NCI-H526 treated with DMSO at 0.1 percent for 48 hours (cell line): ENCODE results near the gene SRPK2.
"Not testable (repeated sequence)": the region's sequence is repeated elsewhere in the genome, so short reads cannot be mapped to it uniquely, and the experiment has no call there.

Experiments used
- DNase-seq: peaks from one replicate; lab custom pipeline; 2025; lab: John Stamatoyannopoulos, UW

The SRPK2 gene

DNA sequence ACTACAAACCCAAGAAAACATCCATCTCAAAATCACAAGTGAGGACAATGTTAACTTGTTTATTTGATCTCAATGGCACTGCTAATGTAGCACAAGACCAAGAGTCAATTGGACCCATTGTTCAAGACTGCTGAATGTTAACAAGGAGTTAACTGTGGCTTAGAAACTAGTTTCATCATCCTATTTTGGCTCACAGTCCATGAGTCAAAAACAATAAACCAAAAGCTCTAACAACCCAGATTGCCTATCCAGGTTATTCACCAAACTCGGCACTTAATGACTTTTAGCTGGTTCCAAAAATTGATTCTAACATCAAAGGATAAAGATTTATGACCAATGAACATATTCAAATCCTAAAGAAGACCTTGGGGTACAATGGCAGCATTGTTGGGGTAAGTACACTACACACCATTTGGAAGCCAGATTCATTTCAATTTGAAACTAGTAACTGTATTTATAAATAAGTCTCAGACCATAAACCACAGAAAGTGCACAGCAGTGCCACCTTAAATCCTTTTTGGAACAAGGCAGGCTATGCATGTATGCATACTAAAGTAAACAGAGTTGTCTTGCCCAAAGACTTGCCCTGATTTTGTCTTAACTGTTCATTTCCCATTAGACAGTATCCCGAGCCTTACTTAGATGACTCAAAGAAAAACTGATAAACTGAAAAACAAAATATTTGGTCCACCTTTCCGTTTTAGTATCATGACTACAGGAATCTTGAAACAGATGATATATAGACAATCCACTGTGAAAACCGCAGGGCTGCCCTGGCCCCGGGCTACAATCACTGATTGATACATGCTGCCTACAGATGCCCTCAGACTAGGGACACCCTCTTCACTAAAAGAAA lies 84.5 kb downstream of the SRPK2 start:
- DNase-seq, result peak; percentile 58

DNA sequence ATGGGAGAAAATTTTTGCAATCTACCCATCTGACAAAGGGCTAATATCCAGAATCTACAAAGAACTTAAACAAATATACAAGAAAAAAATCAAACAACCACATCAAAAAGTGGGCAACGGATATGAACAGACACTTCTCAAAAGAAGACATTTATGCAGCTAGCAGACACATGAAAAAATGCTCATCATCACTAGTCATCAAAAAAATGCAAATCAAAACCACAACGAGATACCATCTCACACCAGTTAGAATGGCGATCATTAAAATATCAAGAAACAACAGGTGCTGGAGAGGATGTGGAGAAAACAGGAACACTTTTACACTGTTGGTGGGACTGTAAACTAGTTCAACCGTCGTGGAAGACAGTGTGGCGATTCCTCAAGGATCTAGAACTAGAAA lies 88.1 kb downstream of the SRPK2 start:
- peak; percentile 50 for DNase-seq

DNA sequence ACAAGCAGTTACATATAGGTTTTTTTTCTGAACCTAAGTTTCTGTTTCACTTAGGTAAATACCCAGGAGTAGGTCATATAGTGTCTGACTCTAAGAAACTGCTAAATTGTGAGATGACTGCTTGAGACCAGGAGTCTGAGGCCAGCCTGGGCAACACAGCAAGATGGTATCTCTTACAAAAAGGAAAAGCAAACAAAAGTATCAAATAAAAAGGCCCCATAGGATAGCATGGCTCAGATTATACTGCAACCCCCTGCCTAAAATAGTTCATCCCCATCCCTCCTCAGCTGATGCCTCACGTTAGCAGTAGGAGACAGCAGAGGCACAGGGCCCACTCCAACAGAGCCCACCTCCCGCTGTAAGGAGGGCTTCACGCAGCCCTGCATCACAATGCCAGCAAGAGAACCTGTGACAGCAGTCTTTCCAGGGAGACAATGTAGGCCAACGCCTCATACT lies 90.3 kb downstream of the SRPK2 start:
- no peak for DNase-seq

DNA sequence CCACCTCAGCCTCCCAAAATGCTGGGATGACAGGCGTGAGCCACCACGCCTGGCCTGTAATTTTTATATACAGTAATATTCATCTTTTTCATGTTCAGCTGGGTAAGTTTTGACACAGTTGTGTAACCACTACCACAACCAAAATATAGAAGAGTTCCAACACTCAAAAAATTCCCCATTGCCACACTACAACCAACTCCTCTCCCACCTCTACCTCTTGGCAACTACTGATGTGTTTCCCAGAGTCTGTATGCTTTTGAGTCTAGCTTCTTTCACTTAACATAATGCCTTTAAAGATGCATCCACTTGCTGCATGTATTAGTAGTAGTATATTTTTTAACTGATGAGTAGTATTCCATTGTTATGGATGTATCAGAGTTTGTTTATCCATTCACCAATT lies 90.7 kb downstream of the SRPK2 start:
- DNase-seq, result no peak

DNA sequence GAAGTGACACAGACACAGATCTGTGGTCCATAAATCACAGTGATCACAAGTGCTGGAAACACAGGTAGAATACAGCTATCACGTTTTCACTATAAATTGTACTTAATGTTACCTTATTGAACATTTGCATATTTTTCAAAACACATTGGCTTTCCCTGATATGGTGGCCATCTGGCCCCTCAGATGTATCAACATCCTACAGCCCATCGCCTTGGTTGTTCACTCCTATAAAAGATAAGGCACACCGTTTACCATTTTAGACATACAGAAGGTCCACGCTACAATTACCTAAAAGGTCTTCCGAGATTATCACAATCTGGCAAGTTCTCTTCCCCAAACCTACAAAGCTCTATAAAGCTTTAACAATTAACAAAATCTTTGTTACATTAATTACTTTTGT lies 91.4 kb downstream of the SRPK2 start:
- no peak for DNase-seq

DNA sequence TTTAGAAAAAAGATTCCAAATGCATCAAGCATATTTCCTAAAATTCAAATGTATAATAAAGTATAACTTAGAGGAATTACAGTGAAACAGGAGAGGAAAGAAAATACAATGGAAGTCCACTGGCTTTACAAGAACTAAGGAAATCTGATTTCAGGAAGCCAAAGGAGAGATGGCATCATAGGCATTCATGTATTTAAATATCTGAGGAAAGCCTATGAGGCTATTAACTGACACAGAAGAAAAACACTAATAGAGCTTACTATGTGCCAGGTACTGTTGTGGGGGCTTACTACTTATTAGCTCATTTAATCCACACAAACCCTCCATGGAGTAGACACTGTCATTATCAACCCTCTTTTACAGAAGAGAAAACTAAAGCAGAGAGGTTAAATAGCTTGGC lies 92.2 kb downstream of the SRPK2 start:
- no peak for DNase-seq

DNA sequence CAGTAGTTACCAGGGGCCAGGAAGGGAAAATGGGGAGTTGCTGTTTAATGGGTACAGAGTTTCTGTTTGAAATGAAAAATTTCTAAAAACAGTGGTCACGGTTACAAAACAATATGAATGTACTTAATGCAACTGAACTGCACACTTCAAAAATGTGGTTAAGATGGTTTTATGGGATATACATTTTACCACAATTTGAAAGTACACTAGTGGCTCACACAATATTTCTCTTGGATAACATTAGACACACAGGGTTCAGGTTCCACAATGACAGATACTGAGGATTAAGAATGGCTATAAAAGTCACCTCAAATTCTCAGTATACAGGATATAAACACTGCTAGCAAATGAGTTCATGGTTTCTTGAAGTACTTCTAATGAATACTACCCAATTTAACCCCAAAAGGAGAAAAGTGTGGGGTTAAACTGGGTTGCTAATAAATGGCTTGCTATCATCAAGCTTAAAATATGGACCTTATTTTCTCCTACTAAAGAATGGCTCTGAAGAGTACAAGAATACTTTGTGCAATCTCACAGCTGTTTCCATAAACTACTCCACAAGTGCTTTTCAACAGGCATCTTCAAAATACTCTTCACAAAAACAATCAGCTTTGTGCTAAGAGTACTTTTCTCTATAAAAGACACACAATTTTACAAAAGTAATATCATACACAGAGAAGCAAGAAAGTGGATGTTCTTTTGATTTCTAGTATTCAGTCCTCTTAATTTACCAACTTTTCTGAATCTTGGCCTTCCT lies 92.9 kb downstream of the SRPK2 start:
- no peak for DNase-seq

DNA sequence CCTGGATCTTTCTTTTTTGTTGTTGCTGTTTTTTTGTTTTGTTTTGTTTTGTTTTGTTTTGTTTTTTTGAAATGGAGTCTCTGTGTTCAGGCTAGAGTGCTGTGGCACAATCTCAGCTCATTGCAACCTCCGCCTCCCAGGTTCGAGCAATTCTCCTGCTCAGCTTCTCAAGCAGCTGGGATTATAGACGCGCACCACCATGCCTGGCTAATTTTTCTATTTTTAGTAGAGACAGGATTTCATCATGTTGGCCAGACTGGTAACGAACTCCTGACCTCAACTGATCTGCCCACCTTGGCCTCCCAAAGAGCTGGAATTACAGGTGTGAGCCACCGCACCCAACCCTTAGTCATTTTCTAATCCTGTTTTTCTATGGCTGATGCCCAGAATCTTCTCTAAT lies 94.2 kb downstream of the SRPK2 start:
- DNase-seq, result not testable (repeated sequence)

DNA sequence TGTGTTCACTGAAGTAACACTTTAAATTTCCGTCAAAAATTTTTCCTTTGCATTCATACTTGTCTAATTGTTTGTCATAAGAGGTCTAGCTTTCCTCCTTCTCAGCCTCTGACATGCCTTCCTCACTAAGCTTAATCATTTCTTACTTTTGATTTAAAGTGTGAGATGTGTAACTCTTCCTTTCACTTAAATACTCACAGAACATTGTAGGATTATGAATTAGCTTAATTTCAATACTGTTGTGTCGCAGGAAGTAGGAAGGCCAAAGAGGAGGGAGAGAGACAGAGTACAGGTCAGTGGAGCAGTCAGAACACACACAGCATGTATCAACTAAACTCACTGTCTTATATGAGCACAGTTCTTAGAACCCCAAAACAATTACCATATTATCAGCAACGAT lies 99.0 kb downstream of the SRPK2 start:
- DNase-seq, result no peak

DNA sequence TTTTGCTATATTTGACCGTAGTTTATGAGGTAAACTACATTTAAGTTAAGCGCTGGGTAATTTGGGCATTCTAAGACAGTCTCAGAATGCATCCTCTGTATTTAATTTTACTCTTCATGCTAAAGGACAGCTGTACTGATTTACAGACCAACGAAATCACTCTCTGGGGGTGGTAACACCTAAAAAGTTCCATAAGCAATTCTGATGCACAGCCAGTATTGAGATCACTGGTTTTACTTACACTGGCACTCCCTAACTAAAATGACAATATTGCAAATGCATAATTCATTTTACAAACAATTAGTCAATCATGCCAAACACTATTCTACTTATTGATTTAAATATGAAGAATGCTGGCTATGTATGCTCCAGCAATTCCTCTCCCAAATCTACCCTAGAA lies 102.3 kb downstream of the SRPK2 start:
- DNase-seq, result no peak

DNA sequence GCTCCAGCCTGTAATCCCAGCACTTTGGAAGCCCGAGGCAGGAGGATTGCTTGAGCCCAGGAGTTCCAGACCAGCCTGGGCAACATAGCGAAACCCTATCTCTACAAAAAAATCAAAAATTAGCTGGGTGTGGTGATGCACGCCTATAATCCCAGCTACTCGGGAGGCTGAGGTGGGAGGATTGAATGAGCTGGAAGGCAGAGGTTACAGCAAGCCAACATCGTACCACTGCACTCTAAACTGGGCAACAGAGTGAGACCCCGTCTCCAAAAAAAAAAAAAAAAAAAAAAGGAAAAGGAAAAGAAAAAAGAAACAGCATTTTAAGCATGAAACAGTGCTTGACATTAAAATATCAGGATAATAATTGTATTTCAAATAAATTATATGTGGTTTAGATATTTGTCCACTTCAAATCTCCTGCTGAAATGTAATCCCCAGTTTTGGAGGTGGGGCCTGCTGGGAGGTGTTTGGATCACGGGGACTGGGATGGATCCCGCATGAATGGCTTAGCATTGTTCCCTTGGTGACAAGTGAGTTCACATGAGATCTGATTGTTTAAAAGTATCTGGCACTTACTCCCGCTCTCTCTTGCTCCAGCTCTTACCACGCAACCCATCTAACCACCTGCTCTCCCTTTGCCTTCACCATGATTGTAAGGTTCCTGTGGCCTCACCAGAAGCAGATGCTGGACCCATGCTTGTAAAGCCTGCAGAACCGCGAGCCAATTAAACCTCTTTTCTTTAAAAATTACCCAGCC lies 103.4 kb downstream of the SRPK2 start:
- DNase-seq, result no peak

DNA sequence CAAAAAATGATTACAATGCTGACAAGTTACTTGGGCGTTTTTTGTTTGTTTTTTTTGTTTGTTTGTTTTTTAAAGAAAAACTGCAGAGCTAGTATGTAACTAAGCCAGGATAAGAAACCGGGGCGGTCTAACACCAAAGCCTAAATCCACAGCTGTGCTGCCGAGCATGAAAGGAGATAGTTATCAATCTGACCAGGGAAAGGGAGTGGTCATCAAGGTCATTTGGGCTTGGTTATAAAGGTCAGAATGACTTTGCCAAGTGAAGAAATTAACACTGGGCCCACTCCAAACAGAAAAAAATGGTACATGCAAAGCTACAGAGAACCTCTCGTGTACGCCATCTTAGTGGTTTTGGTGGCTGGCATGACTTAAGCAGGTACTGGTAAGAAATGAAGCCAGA lies 104.7 kb downstream of the SRPK2 start:
- DNase-seq, result no peak

DNA sequence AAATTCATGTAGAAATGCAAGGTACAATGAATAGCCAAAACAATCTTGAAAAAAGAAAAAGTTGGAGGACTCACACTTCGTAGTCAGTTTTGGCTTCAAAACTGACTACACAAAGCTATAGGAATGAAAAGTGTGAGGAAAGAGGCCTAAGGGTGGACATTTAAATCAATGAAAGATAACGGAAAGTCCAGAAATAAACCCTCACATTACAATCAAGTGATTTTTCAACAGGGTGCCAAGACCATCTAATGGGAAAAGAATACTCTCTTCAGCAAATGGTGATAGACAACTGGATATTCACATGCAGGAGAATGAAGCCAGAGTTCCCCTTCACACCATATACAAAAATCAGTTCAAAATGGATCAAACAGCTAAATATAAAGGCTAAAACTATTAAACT lies 106.8 kb downstream of the SRPK2 start:
- no peak for DNase-seq

DNA sequence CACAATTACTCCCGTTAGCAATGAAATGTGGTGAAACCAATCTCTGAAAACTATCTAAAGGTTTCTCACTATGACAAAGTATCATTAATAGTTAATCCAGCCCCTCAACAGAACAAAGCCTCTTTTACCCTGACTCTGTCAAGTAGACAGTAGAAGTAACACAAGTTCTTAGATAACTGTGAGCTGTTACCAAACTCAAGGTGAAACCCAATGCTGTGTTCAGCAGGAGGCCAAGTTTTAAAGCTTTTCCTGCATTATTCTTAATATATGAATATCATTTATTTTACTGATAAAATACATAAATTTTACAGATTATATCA lies 109.1 kb downstream of the SRPK2 start:
- no peak for DNase-seq

DNA sequence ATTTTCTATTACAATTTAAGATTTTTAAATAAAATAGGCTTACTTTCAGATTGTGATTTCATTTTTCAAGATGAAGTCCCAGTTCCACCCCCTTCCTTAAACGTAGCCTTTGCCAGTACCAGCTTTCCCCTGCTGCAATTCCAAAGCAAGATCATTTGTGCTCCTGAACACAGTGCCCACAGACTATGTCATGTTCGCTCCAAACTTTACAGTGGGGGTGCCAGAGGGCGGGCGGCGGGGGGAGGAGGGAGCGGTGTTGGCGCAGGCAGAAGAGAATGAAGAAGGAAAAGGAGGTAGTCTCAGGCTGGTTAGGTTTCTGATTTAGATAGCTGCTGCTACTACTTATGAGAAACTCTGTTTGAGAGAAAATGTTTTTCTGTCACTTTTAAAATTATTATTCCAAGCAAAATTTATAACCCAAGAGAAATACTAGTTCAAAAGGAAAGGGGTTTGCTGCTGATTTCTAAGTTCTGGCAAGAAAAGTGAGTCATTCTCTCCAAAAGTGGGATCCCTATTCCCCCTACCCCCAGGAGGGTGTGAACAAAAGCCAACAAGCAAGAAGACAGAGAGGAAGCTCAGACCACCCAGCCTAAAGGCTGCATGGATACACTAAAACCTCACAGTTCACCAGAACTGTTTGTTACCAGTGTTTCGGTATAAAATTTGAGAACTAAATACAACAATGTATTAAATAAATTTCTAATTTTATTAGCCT lies 109.6 kb downstream of the SRPK2 start:
- DNase-seq, result no peak

DNA sequence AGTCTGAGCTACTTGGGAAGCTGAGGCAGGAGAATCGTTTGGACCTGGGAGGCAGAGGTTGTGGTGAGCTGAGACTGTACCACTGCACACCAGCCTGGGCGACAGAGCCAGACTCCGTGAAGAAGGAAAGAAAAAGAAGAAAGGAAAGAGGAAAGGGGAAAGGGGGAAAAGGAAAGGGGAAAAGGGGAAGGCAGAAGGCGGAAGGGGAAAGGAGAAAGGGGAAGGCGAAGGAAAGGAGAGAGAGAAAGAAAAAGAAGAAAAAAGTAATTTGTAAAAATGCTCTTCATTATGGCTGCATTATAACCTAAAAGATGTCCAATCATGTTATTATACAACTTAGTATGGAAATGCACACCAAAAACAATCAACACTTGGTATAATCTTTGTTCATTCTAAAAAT lies 110.2 kb downstream of the SRPK2 start:
- no peak for DNase-seq

DNA sequence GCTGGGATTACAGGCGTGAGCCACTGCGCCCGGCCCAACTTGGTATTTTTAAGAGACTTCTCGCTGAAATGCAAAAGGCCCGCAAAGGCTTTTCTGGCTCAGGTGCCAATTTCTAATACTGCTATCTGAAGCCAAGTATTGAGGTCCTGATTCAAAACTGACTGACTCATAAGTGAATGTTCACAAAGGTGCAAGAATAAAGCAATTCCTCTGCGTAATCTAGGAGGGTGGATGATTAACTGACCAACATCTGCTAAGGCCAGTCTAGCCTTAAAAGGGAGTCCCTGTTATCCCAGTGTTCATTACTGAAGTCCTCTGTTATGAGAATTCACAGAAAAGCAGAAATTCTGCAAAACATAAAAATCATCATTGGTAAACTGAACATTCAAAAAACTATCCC lies 111.4 kb downstream of the SRPK2 start:
- DNase-seq, result no peak

DNA sequence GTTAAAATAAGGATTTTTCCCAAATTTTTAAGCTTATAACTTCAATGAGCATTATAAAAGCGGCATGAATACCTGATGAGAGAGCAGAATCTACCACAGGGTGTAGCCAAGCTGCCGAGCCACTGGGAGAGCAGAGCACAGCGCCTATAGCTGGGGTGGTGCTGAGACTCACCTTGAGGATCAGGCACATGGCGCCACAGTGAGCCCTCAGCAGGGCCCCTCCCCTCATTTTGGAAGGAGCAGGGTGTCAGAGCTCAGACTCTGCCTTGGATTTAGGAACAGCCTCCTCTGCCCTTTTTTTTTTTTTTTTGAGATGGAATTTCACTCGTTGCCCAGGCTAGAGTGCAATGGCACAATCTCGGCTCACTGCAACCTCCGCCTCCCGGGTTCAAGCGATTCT lies 118.6 kb downstream of the SRPK2 start:
- no peak for DNase-seq

DNA sequence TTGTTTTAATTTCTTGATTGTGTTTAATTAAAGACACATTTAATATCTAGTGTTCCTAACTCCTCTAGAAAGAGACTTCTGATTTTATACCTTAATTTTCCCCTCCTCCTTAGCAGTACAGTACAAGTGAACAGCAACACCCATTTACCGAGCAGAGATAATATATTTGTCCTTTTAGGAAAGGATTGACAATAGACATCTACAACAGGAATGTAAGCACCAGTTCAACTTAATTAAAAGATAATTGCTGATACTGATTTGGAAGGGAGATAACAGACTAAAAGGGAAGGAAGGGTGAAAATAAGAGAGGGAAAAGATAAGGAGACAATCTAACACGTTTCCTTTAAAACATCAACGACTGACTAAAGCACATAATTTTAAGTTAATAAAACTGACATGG lies 119.3 kb downstream of the SRPK2 start:
- DNase-seq, result peak; percentile 61

DNA sequence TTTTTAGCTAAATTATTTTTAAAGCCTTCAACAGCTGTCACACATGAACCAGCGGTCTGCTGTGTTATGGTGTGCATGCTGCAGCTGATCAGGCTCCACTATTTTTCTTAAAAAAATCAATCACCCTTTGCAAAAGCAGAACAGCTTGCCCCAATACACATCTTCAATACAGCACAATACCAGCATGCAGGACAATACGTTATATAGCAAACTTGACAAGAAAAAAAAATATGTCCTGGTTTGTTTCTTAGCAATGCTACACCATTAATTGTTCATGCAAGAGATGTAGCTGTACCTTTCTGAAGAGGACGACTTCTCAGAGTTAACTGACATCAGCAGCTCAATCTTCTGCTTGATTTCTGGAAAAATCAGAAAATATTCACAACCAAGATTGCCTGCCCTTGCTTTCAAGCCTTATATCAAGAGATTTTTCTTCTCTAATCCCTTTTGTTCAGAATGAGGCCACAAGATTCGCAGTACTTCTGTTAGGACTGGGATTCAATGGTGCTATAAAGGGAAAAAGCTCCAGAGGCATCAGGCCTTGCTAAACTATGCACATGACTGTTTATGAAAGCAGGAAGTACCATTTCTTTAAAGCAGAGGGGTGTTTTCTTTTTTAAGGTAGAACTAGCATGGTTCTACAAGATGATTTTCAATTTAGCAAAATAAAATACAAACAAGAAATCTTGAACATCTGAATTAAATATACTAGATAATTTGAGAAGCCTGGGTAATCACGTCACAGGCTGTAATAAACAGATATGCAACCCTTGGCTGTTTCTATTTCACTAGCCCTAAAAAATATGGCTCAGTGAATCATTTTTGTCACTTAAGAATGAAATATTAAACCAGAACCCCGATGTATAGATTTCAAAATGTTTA lies 120.0 kb downstream of the SRPK2 start:
- DNase-seq, result peak; percentile 76

DNA sequence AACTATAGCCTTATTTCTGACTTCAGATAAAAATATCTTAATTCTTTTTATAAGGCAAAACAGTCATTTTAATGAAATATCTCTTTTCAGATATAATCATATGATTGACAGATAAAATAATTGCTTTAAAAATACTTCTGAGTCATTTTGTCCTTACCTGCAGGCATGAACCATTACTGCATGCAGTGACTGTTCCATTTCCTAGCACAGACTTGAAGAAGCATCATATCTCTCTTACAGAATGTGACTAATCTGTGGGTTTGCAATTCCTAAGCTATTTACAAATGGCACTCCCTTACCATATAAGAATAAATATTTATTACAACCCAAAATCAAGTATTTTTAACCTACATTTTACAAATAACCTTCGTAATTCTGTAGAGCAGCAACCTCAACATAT lies 120.7 kb downstream of the SRPK2 start:
- no peak for DNase-seq
